NCI-H345 treated with DMSO at 0.1 percent for 48 hours (cell line): ENCODE measurements around the gene DLX2.
A peak's percentile ranks its signal among the peaks of the same experiment; 100 is the strongest.
"Not testable (repeated sequence)": the region's sequence is repeated elsewhere in the genome, so short reads cannot be mapped to it uniquely, and the experiment has no call there.

Source experiments
- DNase-seq: peaks from one replicate; lab custom pipeline; 2025; ENCODE audit not compliant: unreplicated experiment; lab: John Stamatoyannopoulos, UW

Gene DLX2

GRCh38 chr2:172102391-172103359 is at the start of gene DLX2:
DLX2 (minus strand) TSS chr2:172102900; CDS start chr2:172102538, 362 bp downstream.
- DNase-seq, result peak; percentile 95

DNA sequence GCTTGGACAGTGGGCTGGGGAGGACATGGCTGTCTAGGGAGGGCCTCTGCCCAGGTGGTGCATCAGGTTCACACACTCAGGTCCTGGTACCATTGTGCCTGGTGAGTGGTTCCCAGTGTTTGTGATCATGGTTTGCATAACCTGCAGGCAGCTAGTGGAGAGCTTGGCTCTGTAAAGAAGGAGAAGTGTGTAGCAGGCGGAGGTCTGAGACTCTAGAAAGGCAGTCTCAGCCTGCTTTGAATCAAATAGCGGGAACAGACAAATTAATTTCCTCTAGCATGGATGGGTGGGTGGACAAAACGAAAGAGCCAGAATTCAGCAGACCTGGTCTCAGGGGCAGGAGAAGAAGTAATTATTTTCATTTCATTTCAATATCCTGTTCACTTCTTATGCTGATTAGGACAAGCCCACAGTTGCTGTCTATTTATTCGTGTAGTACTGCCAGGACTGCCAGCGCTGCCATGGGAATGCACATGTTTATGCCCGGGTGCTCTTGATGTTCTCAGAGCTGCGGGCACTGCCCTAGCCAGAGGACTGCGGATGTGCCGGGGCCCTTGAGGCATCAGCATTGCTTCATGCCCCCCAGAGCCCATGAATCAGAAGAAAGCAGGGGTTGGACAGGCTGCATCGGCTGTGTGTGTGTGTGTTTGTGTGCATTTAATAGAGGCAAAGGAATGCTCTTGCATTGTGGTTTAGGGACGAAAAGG is 45.4 kb upstream of the DLX2 start:
- DNase-seq, result no peak

DNA sequence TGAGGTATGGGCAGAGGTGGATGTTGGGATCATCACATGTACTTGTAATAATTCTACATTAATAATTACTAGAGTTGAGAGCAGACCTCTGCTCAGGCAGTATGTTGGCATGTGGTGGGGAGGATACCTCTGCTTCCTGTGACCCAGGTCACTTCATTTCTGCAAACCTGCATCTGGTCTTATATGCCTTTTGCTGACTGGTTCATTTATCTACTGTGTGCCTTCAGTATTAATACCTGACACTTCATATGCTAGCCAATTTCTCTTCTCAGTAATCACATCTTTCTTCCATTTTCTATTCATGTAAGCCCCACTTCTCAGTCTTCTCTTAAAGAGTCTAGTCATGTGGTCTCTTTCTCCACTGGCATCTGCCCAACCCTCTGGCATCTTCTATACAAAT is 41.1 kb upstream of the DLX2 start:
- no peak for DNase-seq

GRCh38 chr2:172138727-172139126 is 36.0 kb upstream of the DLX2 start:
- DNase-seq, result not testable (repeated sequence)

- no peak for DNase-seq
Observed at GRCh38 chr2:172137943-172138342, 35.2 kb upstream of the DLX2 start.

GRCh38 chr2:172137109-172137508 is 34.4 kb upstream of the DLX2 start:
- no peak for DNase-seq

- DNase-seq, result no peak
Observed at GRCh38 chr2:172135446-172135845, 32.7 kb upstream of the DLX2 start.

GRCh38 chr2:172134270-172134669 is 31.6 kb upstream of the DLX2 start:
- DNase-seq, result no peak

GRCh38 chr2:172131713-172132555 is 29.2 kb upstream of the DLX2 start:
- no peak for DNase-seq

DNA sequence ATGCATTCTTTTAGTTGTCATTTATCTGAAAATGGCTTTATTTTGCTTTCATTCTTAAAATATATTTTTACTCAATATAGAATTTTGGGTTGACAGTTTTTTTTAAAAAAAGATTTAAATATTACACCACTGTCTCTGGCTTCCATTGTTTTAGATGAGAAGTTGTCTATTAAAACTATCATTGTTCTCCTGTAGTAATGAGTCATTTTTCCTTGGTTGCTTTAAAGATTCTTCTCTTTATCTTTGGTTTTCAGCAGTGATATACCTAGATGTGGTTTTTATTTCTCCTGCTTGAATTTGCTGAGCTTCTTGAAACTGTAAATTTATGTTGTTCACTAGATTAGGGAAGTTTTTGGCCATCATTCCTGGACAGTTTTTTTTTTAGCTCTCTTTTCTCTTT is 26.7 kb upstream of the DLX2 start:
- no peak for DNase-seq

GRCh38 chr2:172128484-172128883 is 25.8 kb upstream of the DLX2 start:
- DNase-seq, result no peak

GRCh38 chr2:172120118-172120517 is 17.4 kb upstream of the DLX2 start:
- DNase-seq, result no peak

- no peak for DNase-seq
Observed at GRCh38 chr2:172119089-172119488, 16.4 kb upstream of the DLX2 start.

- DNase-seq, result no peak
Observed at GRCh38 chr2:172116107-172116506, 13.4 kb upstream of the DLX2 start.

DNA sequence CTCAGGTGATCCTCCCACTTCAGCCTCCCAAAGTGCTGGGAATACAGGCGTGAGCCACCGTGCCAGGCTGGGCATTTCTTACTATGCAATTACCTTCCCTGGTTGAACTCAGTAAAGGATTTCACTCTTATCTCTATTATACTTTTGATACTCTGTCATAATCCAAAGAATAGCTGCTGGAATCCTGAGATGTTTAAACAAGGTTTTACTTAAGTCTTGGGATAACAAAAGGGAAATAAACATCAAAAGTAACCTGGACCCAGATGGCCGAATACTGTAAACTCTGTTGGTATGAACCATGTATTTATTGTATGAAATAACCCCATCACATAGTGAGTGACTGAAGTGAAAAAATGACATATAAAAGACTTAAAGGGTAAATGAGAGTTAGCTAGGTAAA is 11.9 kb upstream of the DLX2 start:
- DNase-seq, result no peak

- DNase-seq, result not testable (repeated sequence)
Observed at GRCh38 chr2:172114176-172114575, 11.5 kb upstream of the DLX2 start.

- DNase-seq, result no peak
Observed at GRCh38 chr2:172113617-172114016, 10.9 kb upstream of the DLX2 start.

- no peak for DNase-seq
Observed at GRCh38 chr2:172109988-172110811, 7.5 kb upstream of the DLX2 start.

- no peak for DNase-seq
Observed at GRCh38 chr2:172109256-172109987, 6.7 kb upstream of the DLX2 start.

GRCh38 chr2:172108587-172108930 is 5.9 kb upstream of the DLX2 start:
- no peak for DNase-seq
